Vagina (tissue), 2 donors: ENCODE results near the gene MAGEE1.

Experiments used
- POLR2A ChIP-seq, 2 donors: fragments of 450-650 bp; IDR thresholded peaks; one replicate each; pipeline ENCODE4 v1.6.1; 2017; ENCODE audit warnings: antibody characterized with exemption in 2 of 2, mild to moderate bottlenecking in 2 of 2, moderate library complexity in 2 of 2
- POLR2AphosphoS5 ChIP-seq, 2 donors: sonication (generic); formaldehyde crosslinking; IDR thresholded peaks; one replicate each; pipeline ENCODE4 v1.9.0; 2017; ENCODE audit warnings: antibody characterized with exemption in 2 of 2, mild to moderate bottlenecking in 2 of 2, low read depth in 1 of 2; ENCODE audit not compliant: insufficient read depth in 1 of 2
- TF ChIP-seq, protein P1 (sequence below), 3 experiments: fragments of 450-650 bp in 2 of 3; fragments of 200-600 bp in 1 of 3; sonication (generic) in 1 of 3; IDR thresholded peaks; one replicate each; pipeline ENCODE4 v1.5.1; 2017 to 2019; ENCODE audit warnings: antibody characterized with exemption in 3 of 3, mild to moderate bottlenecking in 2 of 3, moderate library complexity in 2 of 3

GRCh38 chrX:76454456-76454927 lies 27.0 kb downstream of the MAGEE1 start:
- TF ChIP-seq, protein P1, sequence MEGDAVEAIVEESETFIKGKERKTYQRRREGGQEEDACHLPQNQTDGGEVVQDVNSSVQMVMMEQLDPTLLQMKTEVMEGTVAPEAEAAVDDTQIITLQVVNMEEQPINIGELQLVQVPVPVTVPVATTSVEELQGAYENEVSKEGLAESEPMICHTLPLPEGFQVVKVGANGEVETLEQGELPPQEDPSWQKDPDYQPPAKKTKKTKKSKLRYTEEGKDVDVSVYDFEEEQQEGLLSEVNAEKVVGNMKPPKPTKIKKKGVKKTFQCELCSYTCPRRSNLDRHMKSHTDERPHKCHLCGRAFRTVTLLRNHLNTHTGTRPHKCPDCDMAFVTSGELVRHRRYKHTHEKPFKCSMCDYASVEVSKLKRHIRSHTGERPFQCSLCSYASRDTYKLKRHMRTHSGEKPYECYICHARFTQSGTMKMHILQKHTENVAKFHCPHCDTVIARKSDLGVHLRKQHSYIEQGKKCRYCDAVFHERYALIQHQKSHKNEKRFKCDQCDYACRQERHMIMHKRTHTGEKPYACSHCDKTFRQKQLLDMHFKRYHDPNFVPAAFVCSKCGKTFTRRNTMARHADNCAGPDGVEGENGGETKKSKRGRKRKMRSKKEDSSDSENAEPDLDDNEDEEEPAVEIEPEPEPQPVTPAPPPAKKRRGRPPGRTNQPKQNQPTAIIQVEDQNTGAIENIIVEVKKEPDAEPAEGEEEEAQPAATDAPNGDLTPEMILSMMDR (IDR thresholded peaks at IDR 0.05), result no peak
- TF ChIP-seq POLR2AphosphoS5 (IDR thresholded peaks at IDR 0.05; ENCODE audit: insufficient read depth in 1 of 2, low read depth in 1 of 2) (no peak), POLR2A (IDR thresholded peaks at IDR 0.05) (no peak)
